NB4 (cell line): ENCODE data around the gene ANKRD6.

ENCODE experiments used
- DNase-seq: peaks from one replicate; pipeline ENCODE4 v3.0.0; 2010; ENCODE audit warnings: low read depth
- H3K4me3 ChIP-seq: one replicate; pipeline ENCODE4 v1.5.1; 2011; ENCODE audit warnings: mild to moderate bottlenecking, low read depth, low read length, moderate library complexity
- CTCF ChIP-seq: IDR thresholded peaks from one replicate; pipeline ENCODE4 v1.5.1; 2012; ENCODE audit warnings: low read depth, low read length
- MAX ChIP-seq: IDR thresholded peaks from 2 replicates; pipeline ENCODE4 v1.6.1; 2011; ENCODE audit warnings: low read depth, low read length
- MYC ChIP-seq: IDR thresholded peaks from 2 replicates; pipeline ENCODE4 v1.6.1; 2011; ENCODE audit warnings: low read depth, low read length
- POLR2A ChIP-seq: IDR thresholded peaks from 2 replicates; pipeline ENCODE4 v1.6.1; 2011; ENCODE audit warnings: mild to moderate bottlenecking; ENCODE audit not compliant: insufficient read length; ENCODE audit errors: extremely low read depth

ANKRD6 gene

GRCh38 chr6:89488438-89488837, 55.5 kb downstream of the ANKRD6 start:
- no peak for DNase-seq
- no peak for TF ChIP-seq MAX
- TF ChIP-seq POLR2A = no peak
- no peak for TF ChIP-seq MYC
- TF ChIP-seq CTCF = no peak
- no peak overlapping the region for H3K4me3 ChIP-seq

- TF ChIP-seq MYC (no peak), POLR2A (no peak), CTCF (no peak), MAX (no peak)
- H3K4me3 ChIP-seq = no peak overlapping the region
- DNase-seq = no peak
These were observed 56.1 kb downstream of the ANKRD6 start for GRCh38 chr6:89489078-89489477.

GRCh38 chr6:89492025-89492640, 59.2 kb downstream of the ANKRD6 start:
- TF ChIP-seq MAX (no peak), POLR2A (no peak), MYC (no peak), CTCF (no peak)
- no peak overlapping the region for H3K4me3 ChIP-seq
- no peak for DNase-seq

- TF ChIP-seq CTCF (no peak), MAX (no peak), MYC (no peak), POLR2A (no peak)
- no peak overlapping the region for H3K4me3 ChIP-seq
- DNase-seq = peak; percentile 15
These were observed 61.3 kb downstream of the ANKRD6 start for GRCh38 chr6:89494131-89494793.

GRCh38 chr6:89495961-89496535, 63.1 kb downstream of the ANKRD6 start:
- TF ChIP-seq CTCF = no peak
- TF ChIP-seq MAX = no peak
- TF ChIP-seq MYC = no peak
- TF ChIP-seq POLR2A = no peak
- H3K4me3 ChIP-seq = no peak overlapping the region
- DNase-seq = no peak
